HG03565 (cell line): ENCODE results near the gene LMX1B.

Source experiments
- ATAC-seq: cut with Tn5 transposase; IDR thresholded peaks from one replicate; pipeline ENCODE4 v1.9.1; 2021; ENCODE audit warnings: mild to moderate bottlenecking, moderate library complexity; ENCODE audit not compliant: unreplicated experiment

LMX1B gene

GRCh38 chr9:126617003-126617822 is 3.5 kb downstream of the LMX1B start:
- no peak for ATAC-seq

- no peak for ATAC-seq
Observed at GRCh38 chr9:126617823-126618165, 4.1 kb downstream of the LMX1B start.

GRCh38 chr9:126618190-126618584 is 4.5 kb downstream of the LMX1B start:
- ATAC-seq, result no peak

GRCh38 chr9:126618585-126619360 is 5.0 kb downstream of the LMX1B start:
- no peak for ATAC-seq

GRCh38 chr9:126619361-126620135 is 5.8 kb downstream of the LMX1B start:
- ATAC-seq, result no peak

GRCh38 chr9:126620478-126620877 is 6.8 kb downstream of the LMX1B start:
- ATAC-seq, result no peak

GRCh38 chr9:126621061-126621918 is 7.6 kb downstream of the LMX1B start:
- no peak for ATAC-seq

GRCh38 chr9:126621919-126622735 is 8.4 kb downstream of the LMX1B start:
- ATAC-seq, result no peak

- ATAC-seq, result no peak
Observed at GRCh38 chr9:126623314-126623666, 9.6 kb downstream of the LMX1B start.

GRCh38 chr9:126623667-126624478 is 10.1 kb downstream of the LMX1B start:
- ATAC-seq, result no peak

GRCh38 chr9:126624479-126624826 is 10.7 kb downstream of the LMX1B start:
- ATAC-seq, result no peak

- no peak for ATAC-seq
Observed at GRCh38 chr9:126624912-126625311, 11.2 kb downstream of the LMX1B start.

GRCh38 chr9:126625329-126626126 is 11.8 kb downstream of the LMX1B start:
- ATAC-seq, result no peak

- no peak for ATAC-seq
Observed at GRCh38 chr9:126626127-126626925, 12.6 kb downstream of the LMX1B start.

GRCh38 chr9:126626926-126627233 is 13.2 kb downstream of the LMX1B start:
- ATAC-seq, result no peak

GRCh38 chr9:126628146-126628545 is 14.4 kb downstream of the LMX1B start:
- no peak for ATAC-seq

- no peak for ATAC-seq
Observed at GRCh38 chr9:126628969-126629674, 15.4 kb downstream of the LMX1B start.
